ENCODE measurements around the gene STK11.

DNA sequence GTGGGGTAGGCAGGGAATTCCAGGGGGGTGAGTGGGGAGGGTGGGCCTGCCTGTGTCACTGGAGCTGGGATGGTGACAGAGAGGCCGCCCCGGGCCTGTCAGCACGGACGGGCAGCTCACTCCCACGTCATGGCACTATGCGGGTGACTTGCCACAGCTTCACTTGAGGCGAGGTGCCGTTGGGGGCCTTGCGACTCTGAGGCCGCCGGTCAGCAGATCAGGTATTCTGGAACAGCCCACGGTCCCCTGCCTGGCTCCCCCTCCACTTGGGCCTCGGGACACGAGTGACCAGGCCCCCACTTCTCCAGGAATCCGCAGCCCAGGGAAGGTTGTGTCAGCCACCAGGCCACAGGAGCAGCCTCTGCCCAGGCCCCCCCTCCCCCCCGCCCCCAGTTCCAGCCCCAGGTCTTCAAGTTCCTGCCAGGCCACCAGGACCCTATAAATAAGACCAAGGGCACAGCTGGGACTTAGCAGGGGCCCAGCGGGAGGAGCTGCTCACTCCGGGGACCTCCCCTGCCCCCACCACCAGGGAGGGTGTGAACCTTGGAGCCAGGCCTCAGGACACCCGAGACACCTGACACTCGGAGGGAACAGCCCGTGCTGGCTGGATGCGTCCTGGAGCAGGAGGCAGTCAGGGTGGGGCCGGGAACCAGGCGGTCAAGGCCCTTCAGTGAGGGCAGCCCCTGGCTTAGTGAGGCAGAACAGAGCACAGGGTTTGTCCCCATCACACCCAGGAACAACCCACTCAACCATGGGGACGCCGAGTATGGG, 40.1 kb downstream of the STK11 start:
- TF ChIP-seq, protein P1, sequence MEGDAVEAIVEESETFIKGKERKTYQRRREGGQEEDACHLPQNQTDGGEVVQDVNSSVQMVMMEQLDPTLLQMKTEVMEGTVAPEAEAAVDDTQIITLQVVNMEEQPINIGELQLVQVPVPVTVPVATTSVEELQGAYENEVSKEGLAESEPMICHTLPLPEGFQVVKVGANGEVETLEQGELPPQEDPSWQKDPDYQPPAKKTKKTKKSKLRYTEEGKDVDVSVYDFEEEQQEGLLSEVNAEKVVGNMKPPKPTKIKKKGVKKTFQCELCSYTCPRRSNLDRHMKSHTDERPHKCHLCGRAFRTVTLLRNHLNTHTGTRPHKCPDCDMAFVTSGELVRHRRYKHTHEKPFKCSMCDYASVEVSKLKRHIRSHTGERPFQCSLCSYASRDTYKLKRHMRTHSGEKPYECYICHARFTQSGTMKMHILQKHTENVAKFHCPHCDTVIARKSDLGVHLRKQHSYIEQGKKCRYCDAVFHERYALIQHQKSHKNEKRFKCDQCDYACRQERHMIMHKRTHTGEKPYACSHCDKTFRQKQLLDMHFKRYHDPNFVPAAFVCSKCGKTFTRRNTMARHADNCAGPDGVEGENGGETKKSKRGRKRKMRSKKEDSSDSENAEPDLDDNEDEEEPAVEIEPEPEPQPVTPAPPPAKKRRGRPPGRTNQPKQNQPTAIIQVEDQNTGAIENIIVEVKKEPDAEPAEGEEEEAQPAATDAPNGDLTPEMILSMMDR (IDR thresholded peaks at IDR 0.05; ENCODE audit: low read length), result no peak
- TF ChIP-seq EZH2 (optimal IDR thresholded peaks at IDR 0.05; ENCODE audit: low read depth, low read length), result no peak

All from MM.1S (cell line).